GM23338 (cell line): ENCODE data around the gene MYO9A.

Experiments
- CREB1 ChIP-seq: fragments of 250-450 bp; sonication (Bioruptor Pico); IDR thresholded peaks from 2 replicates; pipeline ENCODE4 v1.5.0; 2020; ENCODE audit warnings: low read depth, mild to moderate bottlenecking, moderate library complexity
- CTCF ChIP-seq, 2 experiments: fragments of 200-600 bp in 1 of 2; sonication (generic) in 1 of 2; conservative IDR thresholded peaks; 2 replicates each; pipeline versions ENCODE4 v1.5.1 to v1.6.1; 2016 to 2017; ENCODE audit warnings: antibody characterized with exemption in 2 of 2, low read depth in 2 of 2, mild to moderate bottlenecking in 2 of 2, moderate library complexity in 1 of 2
- ETS1 ChIP-seq: IDR thresholded peaks from 2 replicates; pipeline ENCODE4 v1.6.1; 2016; ENCODE audit warnings: antibody characterized with exemption
- EZH2 ChIP-seq: fragments of 200-600 bp; sonication (generic); IDR thresholded peaks from one replicate; pipeline ENCODE4 v1.8.0; 2017; ENCODE audit warnings: antibody characterized with exemption, mild to moderate bottlenecking, low read depth; ENCODE audit not compliant: unreplicated experiment
- EZH2phosphoT487 ChIP-seq: fragments of 200-600 bp; sonication (generic); IDR thresholded peaks from one replicate; pipeline ENCODE4 v1.8.1; 2018; ENCODE audit warnings: antibody characterized with exemption; ENCODE audit not compliant: unreplicated experiment
- JUNB ChIP-seq: IDR thresholded peaks from one replicate; pipeline ENCODE4 v1.6.1; 2016; ENCODE audit warnings: antibody characterized with exemption; ENCODE audit not compliant: unreplicated experiment
- NANOG ChIP-seq: IDR thresholded peaks from 2 replicates; pipeline ENCODE4 v1.6.1; 2016; ENCODE audit warnings: antibody characterized with exemption, borderline replicate concordance
- POLR2AphosphoS5 ChIP-seq: IDR thresholded peaks from 2 replicates; pipeline ENCODE4 v1.6.1; 2016; ENCODE audit warnings: antibody characterized with exemption, low read depth
- REST ChIP-seq: IDR thresholded peaks from one replicate; pipeline ENCODE4 v1.6.1; 2018; ENCODE audit warnings: antibody characterized with exemption; ENCODE audit not compliant: unreplicated experiment
- ZNF114 ChIP-seq: fragments of 250-450 bp; sonication (Bioruptor Pico); IDR thresholded peaks from 2 replicates; pipeline ENCODE4 v1.5.0; 2020; ENCODE audit warnings: mild to moderate bottlenecking, moderate library complexity

- TF ChIP-seq CTCF (conservative IDR thresholded peaks at IDR 0.05; ENCODE audit: low read depth in 2 of 2): no peak
- no peak for TF ChIP-seq EZH2
- TF ChIP-seq POLR2AphosphoS5: no peak
- no peak for TF ChIP-seq JUNB
- TF ChIP-seq REST: no peak
- TF ChIP-seq EZH2phosphoT487: no peak
- no peak for TF ChIP-seq ETS1
- TF ChIP-seq CREB1: no peak
- no peak for TF ChIP-seq ZNF114
- TF ChIP-seq NANOG: no peak
Measured at GRCh38 chr15:72124218-72124617, 6.3 kb upstream of the MYO9A start.
